Embryonic facial prominence (tissue), 1 donor: ENCODE measurements around the gene WWOX.

Source experiments
- DNase-seq: peaks from one replicate; pipeline ENCODE4 v3.0.0-alpha.2; 2016; ENCODE audit errors: extremely low spot score

Gene WWOX

DNA sequence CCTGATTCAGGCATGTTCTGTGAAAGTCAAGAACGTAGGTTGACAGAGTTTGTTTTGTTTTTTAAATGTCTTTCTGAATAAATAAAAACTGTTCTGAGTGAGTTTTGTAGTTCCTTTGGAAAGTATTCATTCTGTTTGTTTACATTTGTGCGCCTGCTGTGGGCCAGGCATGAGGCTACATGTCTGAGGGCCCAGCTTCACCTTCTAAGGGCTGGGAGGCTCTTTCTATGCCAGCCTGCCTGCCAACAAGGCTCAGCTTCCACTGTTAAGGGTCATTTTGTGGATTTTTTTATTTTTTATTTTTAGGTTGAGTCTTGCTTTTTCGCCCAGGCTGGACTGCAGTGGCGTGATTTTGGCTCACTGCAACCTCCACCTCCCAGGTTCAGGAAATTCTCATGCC lies 6.1 kb downstream of the WWOX start:
- DNase-seq, result no peak

- no peak for DNase-seq
Observed at GRCh38 chr16:78106686-78107085, 7.2 kb downstream of the WWOX start.

DNA sequence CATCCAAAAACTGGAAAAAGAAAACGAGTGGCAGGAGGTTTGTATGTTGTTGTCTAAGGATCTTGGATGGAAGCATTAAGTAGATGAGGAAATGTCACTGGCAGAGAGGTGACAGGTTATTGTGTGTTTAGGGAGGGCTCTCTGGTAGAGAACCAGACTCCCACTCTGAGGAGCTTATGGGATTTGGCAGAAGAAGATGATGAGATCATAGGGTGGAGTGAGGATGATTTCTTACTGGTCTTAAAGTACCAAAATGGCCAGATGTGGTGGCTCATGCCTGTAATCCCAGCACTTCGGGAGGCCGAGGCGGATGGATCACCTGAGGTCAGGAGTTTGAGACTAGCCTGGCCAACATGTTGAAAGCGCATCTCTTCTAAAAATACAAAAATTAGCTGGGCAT lies 9.0 kb downstream of the WWOX start:
- DNase-seq, result no peak

DNA sequence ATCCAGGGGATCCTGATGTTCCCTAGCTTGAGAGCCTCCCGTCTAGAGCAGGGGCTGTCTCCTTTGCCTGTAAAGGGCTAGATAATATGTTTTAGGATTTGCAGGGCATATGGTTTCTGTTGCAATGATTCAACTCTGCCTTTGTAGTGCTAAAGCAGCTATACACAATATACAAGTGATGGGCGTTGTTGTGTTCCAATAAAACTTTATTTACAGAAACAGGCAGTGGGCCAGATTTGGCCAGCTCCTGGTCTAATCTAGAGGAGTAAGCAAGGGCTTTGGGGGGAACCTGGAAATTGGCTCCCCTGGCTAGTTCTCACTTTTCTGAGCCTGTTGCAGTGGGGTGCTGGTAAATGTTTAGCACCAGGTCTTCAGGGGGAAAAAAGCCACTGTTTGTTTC lies 13.8 kb downstream of the WWOX start:
- DNase-seq, result no peak

GRCh38 chr16:78115659-78116058 lies 16.2 kb downstream of the WWOX start:
- DNase-seq, result no peak

DNA sequence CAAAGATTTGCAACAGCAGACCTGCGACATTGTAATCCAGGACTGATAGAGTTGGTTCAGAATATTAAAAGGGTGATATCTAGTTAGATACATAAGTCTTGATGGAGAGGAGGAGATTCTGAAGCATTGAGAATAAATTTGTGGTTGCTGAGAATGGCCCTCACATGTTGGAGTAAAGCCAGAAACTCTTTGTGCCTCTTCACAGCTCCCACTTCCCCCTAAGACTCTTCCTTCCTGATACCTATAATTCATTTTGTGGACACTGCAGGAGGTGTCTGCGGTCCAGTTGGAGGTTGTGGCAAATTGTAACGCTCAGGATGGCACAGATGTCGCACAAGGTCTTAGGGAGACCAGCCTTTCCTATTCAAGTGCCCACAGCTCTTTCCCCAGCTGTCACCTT lies 17.5 kb downstream of the WWOX start:
- DNase-seq, result no peak

DNA sequence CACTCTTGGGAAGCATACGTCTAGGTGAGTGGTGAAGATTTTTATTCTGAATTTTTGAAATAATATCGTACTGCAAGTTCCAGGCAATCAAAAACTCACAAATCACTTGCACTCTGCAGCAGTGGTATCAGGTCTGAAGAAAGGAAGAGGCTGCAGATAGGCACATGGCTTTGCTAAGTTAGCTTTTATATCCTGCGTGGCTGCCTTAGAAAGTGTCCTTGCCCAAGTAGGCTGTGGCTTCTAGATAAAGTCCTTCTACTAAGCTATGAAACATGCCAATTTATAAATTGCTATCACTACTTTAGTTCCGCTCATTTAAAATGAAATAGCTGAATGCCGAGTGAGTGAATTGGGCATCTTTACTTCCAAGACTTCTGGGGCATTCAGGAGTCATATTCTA lies 17.9 kb downstream of the WWOX start:
- DNase-seq, result no peak

DNA sequence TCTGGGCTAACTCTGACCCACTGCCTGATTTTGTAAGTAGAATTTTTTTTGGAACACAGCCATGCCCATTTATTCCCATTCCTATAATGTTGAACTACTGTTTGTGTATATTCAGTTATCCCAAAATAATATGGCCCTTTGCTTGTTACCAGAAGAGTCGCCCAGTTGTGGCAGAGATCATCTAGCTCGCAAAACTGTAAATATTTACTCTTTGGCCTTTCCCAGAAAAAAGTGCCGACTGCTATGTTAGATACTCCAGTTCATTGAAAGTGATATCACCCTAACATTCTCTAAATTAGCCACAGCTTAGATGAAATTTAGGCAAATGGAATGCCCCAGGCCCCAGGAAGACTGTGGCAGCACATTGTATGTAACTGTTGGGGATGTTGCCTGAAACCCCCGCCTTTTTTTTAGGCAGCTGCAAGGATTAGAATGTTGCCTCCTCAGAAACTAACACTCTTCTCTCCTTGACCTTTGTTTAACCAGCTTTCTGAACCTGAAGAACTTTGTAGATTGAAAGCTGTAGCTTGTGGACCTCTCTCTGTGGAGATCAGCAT lies 19.1 kb downstream of the WWOX start:
- no peak for DNase-seq

DNA sequence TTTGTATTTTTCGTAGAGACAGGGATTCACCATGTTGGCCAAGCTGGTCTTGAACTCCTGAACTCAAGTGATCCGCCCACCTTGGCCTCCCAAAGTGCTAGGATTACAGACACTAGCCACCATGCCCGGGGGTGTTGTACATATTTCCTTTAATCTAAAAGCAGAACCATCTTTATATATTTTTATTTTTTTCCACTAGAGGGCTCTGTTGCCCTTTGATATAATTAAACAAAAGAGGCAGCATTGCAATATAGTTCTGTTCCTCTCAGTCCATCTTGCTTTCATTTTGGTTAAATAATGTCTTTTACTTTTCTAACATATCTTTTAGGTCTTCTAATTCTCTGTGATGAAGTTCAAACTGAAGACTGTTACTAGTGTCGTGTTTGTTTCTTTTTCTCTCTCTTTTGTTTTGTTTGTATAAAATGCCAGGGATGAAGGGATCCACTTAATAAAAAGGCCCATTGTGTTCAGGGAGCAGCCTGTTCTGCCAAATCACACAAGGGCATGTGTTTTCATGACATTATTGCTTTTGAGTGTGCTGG lies 23.4 kb downstream of the WWOX start:
- DNase-seq, result peak; percentile 67

GRCh38 chr16:78125112-78125844 lies 25.8 kb downstream of the WWOX start:
- DNase-seq, result no peak

DNA sequence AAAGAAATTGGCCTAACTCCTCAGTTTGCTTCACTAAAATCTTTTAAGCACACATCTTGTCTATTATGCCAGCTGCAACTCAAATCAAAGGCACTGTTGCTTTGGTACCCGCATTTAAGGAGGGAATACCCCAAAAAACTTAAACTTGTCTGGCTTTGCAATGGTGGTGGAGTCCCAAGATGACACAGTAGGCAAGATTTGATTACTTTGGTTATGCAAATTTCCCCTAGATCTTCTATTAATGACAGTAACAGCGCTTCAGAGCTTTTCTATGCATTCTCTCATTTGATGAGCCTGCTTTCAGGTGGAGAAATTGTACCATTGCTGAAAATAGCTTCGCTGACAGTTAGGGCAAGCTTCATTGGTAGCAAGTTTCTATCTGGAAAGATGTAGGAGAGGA lies 27.2 kb downstream of the WWOX start:
- DNase-seq, result no peak

DNA sequence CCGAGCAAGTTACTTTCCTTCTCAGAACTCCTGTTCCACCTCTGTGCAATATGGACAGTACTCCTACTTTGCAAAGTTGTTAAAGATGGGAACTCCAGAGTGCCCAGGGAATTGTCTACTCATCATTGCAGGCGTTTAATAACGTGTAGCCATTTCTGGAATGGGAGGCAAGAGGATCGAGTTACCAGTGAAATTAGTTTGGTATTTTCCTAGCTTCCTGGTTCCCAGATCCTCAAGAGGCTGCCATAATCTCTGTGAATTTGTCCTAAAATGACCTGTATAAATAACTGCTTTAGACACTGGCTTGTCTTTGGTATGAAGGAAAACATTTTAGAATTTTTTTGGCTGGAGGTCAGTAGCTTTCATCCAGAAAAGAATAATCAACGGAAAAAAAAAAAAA lies 27.7 kb downstream of the WWOX start:
- DNase-seq, result no peak

DNA sequence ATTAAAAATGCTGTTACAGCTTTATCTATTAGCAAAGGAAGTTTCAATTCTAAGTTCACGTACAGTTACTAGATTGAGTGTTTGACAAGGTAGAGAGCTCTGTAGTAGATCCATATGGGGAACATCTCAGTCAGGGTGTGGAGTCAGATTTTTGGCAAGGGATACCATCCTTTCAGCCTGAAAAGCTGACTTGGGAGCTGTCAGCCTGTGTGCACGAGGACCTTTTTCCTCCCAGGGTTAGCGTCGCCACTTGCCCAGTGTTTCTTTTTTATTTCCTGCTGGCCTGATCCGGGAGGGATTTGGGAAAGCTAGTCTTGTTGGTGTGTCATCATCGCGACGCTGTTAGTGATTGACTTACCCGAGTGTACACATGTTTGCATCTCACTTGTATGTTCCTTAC lies 29.5 kb downstream of the WWOX start:
- no peak for DNase-seq

DNA sequence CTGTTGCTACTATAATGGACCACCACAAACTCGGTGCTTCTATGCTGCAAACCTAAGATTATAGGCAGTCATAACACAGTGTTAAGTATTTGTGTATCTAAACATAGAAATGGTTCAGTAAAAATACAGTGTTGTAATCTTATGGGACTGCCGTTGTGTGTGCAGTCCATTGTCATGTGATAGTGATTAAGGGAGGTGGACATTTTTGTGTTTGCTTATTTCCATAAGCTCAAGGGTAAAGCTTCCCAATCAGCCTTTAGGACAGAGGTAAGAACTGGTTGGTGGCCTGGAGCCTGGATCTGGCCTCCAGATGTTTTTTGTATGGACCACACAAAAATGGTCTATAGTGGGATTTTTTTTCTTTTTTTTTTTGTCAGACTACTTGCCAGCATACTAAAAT lies 29.9 kb downstream of the WWOX start:
- DNase-seq, result no peak

- no peak for DNase-seq
Observed at GRCh38 chr16:78130083-78130608, 30.7 kb downstream of the WWOX start.

DNA sequence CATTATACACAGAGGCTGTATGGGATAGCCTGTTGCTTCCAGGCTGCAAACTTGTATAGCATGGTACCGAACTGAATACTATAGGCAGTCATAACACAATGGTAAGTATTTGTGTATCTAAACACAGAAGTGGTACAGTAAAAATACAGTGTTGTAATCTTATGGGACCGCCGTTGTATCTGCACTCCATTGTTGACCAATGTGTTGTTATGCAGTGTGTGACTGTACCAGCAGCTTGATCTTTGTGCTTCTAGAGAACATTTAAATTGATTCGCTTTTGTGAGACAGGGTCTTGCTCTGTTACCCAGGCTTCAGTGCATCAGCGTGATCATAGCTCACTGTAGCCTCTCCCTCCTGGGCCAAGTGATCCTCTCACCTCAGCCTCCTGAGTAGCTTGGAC lies 31.5 kb downstream of the WWOX start:
- no peak for DNase-seq

GRCh38 chr16:78133919-78134318 lies 34.5 kb downstream of the WWOX start:
- DNase-seq, result no peak

GRCh38 chr16:78134944-78135619 lies 35.6 kb downstream of the WWOX start:
- DNase-seq, result no peak

GRCh38 chr16:78137179-78137578 lies 37.7 kb downstream of the WWOX start:
- no peak for DNase-seq

DNA sequence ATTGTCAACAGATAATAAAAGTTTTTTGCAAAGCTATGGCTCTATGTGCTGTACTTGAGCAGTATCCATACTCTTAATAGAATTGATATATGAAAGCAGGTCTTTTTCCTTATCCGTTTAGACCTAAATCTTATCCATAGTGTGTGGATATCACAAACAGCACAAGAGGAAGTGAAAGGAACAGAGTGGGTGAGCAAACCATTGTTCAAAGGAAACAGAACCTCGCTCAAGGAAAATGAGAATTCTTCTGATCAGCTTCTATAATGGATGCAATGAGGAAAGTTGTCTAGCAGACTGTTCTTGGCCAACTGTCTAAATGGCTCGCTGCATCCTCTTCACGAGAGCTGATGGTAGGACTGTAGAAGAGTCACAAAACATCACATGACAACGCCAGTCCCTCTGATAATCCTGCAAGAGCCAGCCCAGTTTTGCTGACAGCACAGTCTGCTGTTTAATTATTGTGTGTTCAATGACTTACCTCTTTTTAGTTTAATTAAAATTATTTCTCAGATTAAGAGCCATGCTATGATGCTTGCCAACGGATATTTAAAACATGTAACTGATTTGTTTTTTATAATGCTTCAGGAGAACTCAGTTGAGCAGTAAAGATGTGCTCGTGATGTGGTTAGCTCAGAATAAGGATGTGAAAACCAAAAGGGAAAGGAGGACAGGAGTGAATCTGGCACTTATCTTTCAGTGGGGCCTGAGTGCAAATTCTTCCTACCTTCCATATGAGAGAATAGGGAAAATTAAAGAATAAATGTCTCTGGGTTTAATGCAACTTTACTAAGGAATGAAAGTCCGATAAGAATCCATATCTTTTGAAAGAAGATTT lies 38.5 kb downstream of the WWOX start:
- DNase-seq, result no peak

GRCh38 chr16:78140818-78141466 lies 41.5 kb downstream of the WWOX start:
- no peak for DNase-seq
